Measurements from ENCODE around the gene DNAJC6. TPM values are rescaled to one million over a fixed set of nuclear protein-coding genes. Genes with fewer than 3 reads are reported as not detected.

DNAJC6 gene
- total and polyA plus RNA-seq, 2 of the 13 experiments (the other 11 are each of a cell fraction or from before 2014, with no cell fraction given) = 1.0 to 1.6 TPM

DNA sequence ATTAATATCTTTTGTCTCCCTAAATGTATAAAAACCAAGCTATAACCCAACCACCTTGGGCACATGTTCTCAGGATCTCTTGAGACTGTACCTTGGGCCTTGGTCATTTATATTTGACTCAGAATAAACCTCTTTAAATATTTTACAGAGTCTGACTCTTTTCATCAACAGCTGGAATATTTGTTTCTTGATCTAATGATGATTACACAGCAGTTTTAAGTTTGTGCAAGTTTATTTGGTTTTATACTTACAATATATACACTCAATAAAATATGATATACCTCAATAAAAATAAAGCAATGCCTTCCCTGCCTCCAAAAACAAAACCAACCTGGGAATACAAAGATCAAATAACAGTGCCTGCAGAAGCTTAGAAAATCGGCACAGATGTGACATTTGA lies 133.1 kb downstream of the DNAJC6 start:
- ATAC-seq (no peak), FAIRE-seq (no peak), DNase-seq (ENCODE audit: low spot score) (no peak)
- Histone ChIP-seq H3K9ac (ENCODE audit: insufficient read depth, low read depth, low read length) (no peak overlapping the region), H3K27me3 (ENCODE audit: control insufficient read depth in 1 of 2, insufficient read depth in 2 of 2, low read length in 2 of 2) (no peaks in the 10 kb centered on the region), H2AFZ (ENCODE audit: low read length) (no peak overlapping the region), H4K20me1 (ENCODE audit: insufficient read depth, low read length) (no peaks in the 10 kb centered on the region), H3K4me3 (replicated peaks in 1 of 3; ENCODE audit: insufficient read depth in 1 of 3, low read depth in 2 of 3, low read length in 3 of 3) (no peak overlapping the region), H3K4me2 (ENCODE audit: low read depth, low read length) (no peak overlapping the region), H3K79me2 (ENCODE audit: insufficient read depth, low read length) (no peaks in the 10 kb centered on the region), H3K4me1 (ENCODE audit: insufficient read depth, low read length) (peaks cover 11% of the 10 kb centered on the region; the same call in 1 of the 2 replicates), H3K36me3 (replicated peaks in 1 of 2; ENCODE audit: control insufficient read depth in 1 of 2, insufficient read depth in 2 of 2, low read length in 2 of 2) (no peaks in the 10 kb centered on the region), H3K27ac (ENCODE audit: extremely low read length, insufficient read depth, low read length) (no peak overlapping the region), H3K9me3 (ENCODE audit: low read length) (no peaks in the 10 kb centered on the region; the same call in 1 of the 2 replicates)
- BruUV-seq (replicated peaks) = no TSS peak
- in situ Hi-C loops (cut with HindIII; ENCODE audit: extremely low pct_ligation_motif_present, low pct_unique_long_range_greater_than_20kb) (loop anchor here (25.0 kb wide), 1 partner anchor 245 kb away; no protein-coding TSS in a partner anchor), intact Hi-C loops (cut with micrococcal nuclease; ENCODE audit: unreplicated experiment) (no loop called here)
- WGBS (ENCODE audit: low lambda C conversion rate) = 20% methylated on average over 1 of the region's 1 CpG
- CTCF ChIA-PET (ENCODE audit: low intra/inter-chr PET ratio, low total read pairs) = no interaction called here
- TF ChIP-seq U2AF1 (optimal IDR thresholded peaks at IDR 0.05; ENCODE audit: low read depth, low read length) (no peak), ZNF614 (CRISPR knock-in tag; IDR thresholded peaks at IDR 0.05; ENCODE audit: borderline replicate concordance) (peak; percentile 66; the same call in 1 of the 2 replicates)
- POLR2A ChIA-PET = no interaction called here

DNA sequence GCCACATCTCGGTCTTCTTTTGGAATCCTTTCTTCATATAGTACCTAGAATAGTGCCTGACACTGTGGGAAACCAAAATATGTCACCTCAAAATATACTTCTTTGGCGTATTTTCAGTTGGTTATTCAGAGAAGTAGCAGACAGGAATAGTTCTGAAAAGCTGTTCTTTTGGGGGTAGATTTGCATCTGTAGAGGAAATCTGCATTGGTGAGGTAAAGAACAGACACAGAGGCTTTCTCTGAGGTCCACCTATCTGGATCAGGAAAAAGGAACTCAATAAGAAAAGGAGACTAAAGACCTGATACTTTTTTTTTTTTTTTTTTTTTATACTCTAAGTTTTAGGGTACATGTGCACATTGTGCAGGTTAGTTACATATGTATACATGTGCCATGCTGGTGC lies 134.3 kb downstream of the DNAJC6 start:
- Histone ChIP-seq H3K9me3 (ENCODE audit: low read length) (no peaks in the 10 kb centered on the region; the same call in 1 of the 2 replicates), H3K9ac (ENCODE audit: insufficient read depth, low read depth, low read length) (no peak overlapping the region), H3K4me3 (replicated peaks in 1 of 3; ENCODE audit: insufficient read depth in 1 of 3, low read depth in 2 of 3, low read length in 3 of 3) (no peak overlapping the region), H3K36me3 (replicated peaks in 1 of 2; ENCODE audit: control insufficient read depth in 1 of 2, insufficient read depth in 2 of 2, low read length in 2 of 2) (no peaks in the 10 kb centered on the region), H3K79me2 (ENCODE audit: insufficient read depth, low read length) (no peaks in the 10 kb centered on the region), H3K4me1 (ENCODE audit: insufficient read depth, low read length) (peaks cover 11% of the 10 kb centered on the region; the same call in 1 of the 2 replicates), H3K4me2 (ENCODE audit: low read depth, low read length) (no peak overlapping the region), H2AFZ (ENCODE audit: low read length) (no peak overlapping the region), H3K27me3 (ENCODE audit: control insufficient read depth in 1 of 2, insufficient read depth in 2 of 2, low read length in 2 of 2) (no peaks in the 10 kb centered on the region), H3K27ac (ENCODE audit: extremely low read length, insufficient read depth, low read length) (no peak overlapping the region), H4K20me1 (ENCODE audit: insufficient read depth, low read length) (no peaks in the 10 kb centered on the region)
- BruUV-seq (replicated peaks) = no TSS peak
- DNase-seq (ENCODE audit: low spot score) = no peak
- 67% methylated on average over 2 of the region's 2 CpGs for WGBS (ENCODE audit: low lambda C conversion rate)
- CTCF ChIA-PET (ENCODE audit: low intra/inter-chr PET ratio, low total read pairs) = no interaction called here
- POLR2A ChIA-PET = no interaction called here
- FAIRE-seq = no peak
- TF ChIP-seq ZNF720 (CRISPR knock-in tag; IDR thresholded peaks at IDR 0.05) = no peak
- TF ChIP-seq, protein P1, sequence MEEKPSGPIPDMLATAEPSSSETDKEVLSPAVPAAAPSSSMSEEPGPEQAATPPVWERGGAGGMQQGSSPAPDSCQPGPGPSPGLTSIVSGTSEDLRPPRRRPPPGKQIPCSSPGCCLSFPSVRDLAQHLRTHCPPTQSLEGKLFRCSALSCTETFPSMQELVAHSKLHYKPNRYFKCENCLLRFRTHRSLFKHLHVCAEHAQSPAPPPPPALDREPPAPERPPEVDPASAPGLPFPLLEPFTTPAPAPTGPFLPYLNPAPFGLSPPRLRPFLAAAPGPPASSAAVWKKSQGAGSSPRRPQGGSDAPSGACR (CRISPR knock-in tag; IDR thresholded peaks at IDR 0.05) = no peak
- TF ChIP-seq, protein P2, sequence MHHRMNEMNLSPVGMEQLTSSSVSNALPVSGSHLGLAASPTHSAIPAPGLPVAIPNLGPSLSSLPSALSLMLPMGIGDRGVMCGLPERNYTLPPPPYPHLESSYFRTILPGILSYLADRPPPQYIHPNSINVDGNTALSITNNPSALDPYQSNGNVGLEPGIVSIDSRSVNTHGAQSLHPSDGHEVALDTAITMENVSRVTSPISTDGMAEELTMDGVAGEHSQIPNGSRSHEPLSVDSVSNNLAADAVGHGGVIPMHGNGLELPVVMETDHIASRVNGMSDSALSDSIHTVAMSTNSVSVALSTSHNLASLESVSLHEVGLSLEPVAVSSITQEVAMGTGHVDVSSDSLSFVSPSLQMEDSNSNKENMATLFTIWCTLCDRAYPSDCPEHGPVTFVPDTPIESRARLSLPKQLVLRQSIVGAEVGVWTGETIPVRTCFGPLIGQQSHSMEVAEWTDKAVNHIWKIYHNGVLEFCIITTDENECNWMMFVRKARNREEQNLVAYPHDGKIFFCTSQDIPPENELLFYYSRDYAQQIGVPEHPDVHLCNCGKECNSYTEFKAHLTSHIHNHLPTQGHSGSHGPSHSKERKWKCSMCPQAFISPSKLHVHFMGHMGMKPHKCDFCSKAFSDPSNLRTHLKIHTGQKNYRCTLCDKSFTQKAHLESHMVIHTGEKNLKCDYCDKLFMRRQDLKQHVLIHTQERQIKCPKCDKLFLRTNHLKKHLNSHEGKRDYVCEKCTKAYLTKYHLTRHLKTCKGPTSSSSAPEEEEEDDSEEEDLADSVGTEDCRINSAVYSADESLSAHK (CRISPR knock-in tag; IDR thresholded peaks at IDR 0.05; ENCODE audit: borderline replicate concordance) = no peak
- TF ChIP-seq, protein P3, sequence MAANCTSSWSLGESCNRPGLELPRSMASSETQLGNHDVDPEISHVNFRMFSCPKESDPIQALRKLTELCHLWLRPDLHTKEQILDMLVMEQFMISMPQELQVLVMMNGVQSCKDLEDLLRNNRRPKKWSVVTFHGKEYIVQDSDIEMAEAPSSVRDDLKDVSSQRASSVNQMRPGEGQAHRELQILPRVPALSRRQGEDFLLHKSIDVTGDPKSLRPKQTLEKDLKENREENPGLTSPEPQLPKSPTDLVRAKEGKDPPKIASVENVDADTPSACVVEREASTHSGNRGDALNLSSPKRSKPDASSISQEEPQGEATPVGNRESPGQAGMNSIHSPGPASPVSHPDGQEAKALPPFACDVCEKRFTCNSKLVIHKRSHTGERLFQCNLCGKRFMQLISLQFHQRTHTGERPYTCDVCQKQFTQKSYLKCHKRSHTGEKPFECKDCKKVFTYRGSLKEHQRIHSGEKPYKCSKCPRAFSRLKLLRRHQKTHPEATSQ (CRISPR knock-in tag; IDR thresholded peaks at IDR 0.05; ENCODE audit: borderline replicate concordance) = no peak
- TF ChIP-seq ZSCAN20 (CRISPR knock-in tag; IDR thresholded peaks at IDR 0.05; ENCODE audit: borderline replicate concordance) = no peak
- intact Hi-C loops (cut with micrococcal nuclease; ENCODE audit: unreplicated experiment) (no loop called here), in situ Hi-C loops (cut with HindIII; ENCODE audit: extremely low pct_ligation_motif_present, low pct_unique_long_range_greater_than_20kb) (loop anchor here (25.0 kb wide), 1 partner anchor 244 kb away; no protein-coding TSS in a partner anchor)
- ATAC-seq = no peak
